Sigmoid colon (tissue), 4 donors: ENCODE data around the gene ADCY2.

Source experiments
- POLR2A ChIP-seq, 2 donors: fragments of 450-650 bp; IDR thresholded peaks; one replicate each; pipeline ENCODE4 v1.6.1; 2016; ENCODE audit warnings: antibody characterized with exemption in 2 of 2, mild to moderate bottlenecking in 2 of 2, moderate library complexity in 2 of 2
- POLR2AphosphoS5 ChIP-seq, 4 donors: sonication (generic); formaldehyde crosslinking; IDR thresholded peaks; one replicate each; pipeline ENCODE4 v1.6.1; 2017; ENCODE audit warnings: antibody characterized with exemption in 4 of 4
- TF ChIP-seq, protein P1 (sequence below), 4 experiments: fragments of 450-650 bp in 3 of 4; fragments of 200-600 bp in 1 of 4; IDR thresholded peaks; one replicate each; pipeline ENCODE4 v1.5.1; 2016 to 2019; ENCODE audit warnings: antibody characterized with exemption in 4 of 4, mild to moderate bottlenecking in 3 of 4, moderate library complexity in 2 of 4

DNA sequence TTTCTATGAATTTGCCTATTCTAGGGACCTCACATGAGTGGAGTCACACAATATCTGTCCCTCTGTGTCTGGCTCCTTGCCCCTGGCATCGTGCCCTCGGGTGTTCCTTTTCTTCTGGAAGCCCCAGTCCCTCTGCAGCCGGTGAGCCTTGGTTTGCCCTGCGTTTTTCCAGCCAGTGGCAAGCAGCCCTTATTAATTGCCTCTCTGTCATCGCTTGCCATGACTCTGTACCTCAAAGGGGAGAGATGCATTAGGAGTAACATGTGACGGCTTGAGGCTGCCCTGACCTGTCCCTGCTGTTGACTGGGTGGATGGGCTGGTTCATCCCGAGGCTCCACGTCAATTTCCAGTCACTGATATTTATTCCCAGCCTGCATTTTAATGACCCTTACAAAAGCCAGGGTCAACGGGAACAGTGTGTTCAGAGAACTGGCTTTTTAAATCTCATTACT lies 367.7 kb downstream of the ADCY2 start:
- TF ChIP-seq, protein P1, sequence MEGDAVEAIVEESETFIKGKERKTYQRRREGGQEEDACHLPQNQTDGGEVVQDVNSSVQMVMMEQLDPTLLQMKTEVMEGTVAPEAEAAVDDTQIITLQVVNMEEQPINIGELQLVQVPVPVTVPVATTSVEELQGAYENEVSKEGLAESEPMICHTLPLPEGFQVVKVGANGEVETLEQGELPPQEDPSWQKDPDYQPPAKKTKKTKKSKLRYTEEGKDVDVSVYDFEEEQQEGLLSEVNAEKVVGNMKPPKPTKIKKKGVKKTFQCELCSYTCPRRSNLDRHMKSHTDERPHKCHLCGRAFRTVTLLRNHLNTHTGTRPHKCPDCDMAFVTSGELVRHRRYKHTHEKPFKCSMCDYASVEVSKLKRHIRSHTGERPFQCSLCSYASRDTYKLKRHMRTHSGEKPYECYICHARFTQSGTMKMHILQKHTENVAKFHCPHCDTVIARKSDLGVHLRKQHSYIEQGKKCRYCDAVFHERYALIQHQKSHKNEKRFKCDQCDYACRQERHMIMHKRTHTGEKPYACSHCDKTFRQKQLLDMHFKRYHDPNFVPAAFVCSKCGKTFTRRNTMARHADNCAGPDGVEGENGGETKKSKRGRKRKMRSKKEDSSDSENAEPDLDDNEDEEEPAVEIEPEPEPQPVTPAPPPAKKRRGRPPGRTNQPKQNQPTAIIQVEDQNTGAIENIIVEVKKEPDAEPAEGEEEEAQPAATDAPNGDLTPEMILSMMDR (IDR thresholded peaks at IDR 0.05), result no peak
- TF ChIP-seq POLR2A (IDR thresholded peaks at IDR 0.05) (no peak), POLR2AphosphoS5 (IDR thresholded peaks at IDR 0.05) (no peak)
